Natural killer cell (primary cell): Measurements from ENCODE around the gene CARS1. TPM values are rescaled to one million over a fixed set of nuclear protein-coding genes. Genes with fewer than 3 reads are reported as not detected.

Experiments
- ATAC-seq, 3 donors: fragments of 150-1000 bp in 2 of 3; fragments of 200-7000 bp in 1 of 3; cut with Tn5 transposase; 1 replicate in 1 of 3; 2 replicates in 2 of 3; pipeline ENCODE4 v1.10.0; 2021; ENCODE audit warnings: mild to moderate bottlenecking in 2 of 3, moderate library complexity in 2 of 3
- DNase-seq, 2 donors: peaks; one replicate each; pipeline versions ENCODE4 v3.0.0 to v3.0.0-alpha.2; 2013 to 2021; ENCODE audit warnings: mixed read lengths in 1 of 2
- H3K27ac ChIP-seq: one replicate; pipeline ENCODE4 v1.5.1; 2013; ENCODE audit warnings: mild to moderate bottlenecking, low read length
- H3K27me3 ChIP-seq: one replicate; pipeline ENCODE4 v1.6.1; 2013; ENCODE audit warnings: low read length; ENCODE audit not compliant: control insufficient read depth, insufficient read depth
- H3K36me3 ChIP-seq: one replicate; pipeline ENCODE4 v1.6.1; 2013; ENCODE audit warnings: low read length; ENCODE audit not compliant: control insufficient read depth, insufficient read depth
- H3K4me1 ChIP-seq: one replicate; pipeline ENCODE4 v1.6.1; 2013; ENCODE audit warnings: low read length; ENCODE audit not compliant: control insufficient read depth, insufficient read depth
- H3K4me3 ChIP-seq: one replicate; pipeline ENCODE4 v1.5.1; 2013; ENCODE audit warnings: low read length
- H3K9me3 ChIP-seq: one replicate; pipeline ENCODE4 v1.6.1; 2013; ENCODE audit warnings: low read length; ENCODE audit not compliant: control insufficient read depth, insufficient read depth
- H3K27ac Mint-ChIP-seq, 2 donors: one replicate each; pipeline ENCODE4 v1.8.0; 2022; ENCODE audit warnings: mild to moderate bottlenecking in 2 of 2, mixed read lengths in 2 of 2, moderate library complexity in 1 of 2
- H3K27me3 Mint-ChIP-seq, 2 donors: one replicate each; pipeline ENCODE4 v1.8.0; 2022; ENCODE audit warnings: low read depth in 2 of 2, mixed read lengths in 2 of 2
- H3K36me3 Mint-ChIP-seq: one replicate; pipeline ENCODE4 v1.8.0; 2022; ENCODE audit warnings: mixed read lengths
- H3K4me1 Mint-ChIP-seq, 2 donors: one replicate each; pipeline ENCODE4 v1.8.0; 2022; ENCODE audit warnings: mixed read lengths in 2 of 2
- H3K4me3 Mint-ChIP-seq: one replicate; pipeline ENCODE4 v1.8.0; 2022; ENCODE audit warnings: mild to moderate bottlenecking, moderate library complexity, mixed read lengths
- H3K9me3 Mint-ChIP-seq, 2 donors: one replicate each; pipeline ENCODE4 v1.8.0; 2022; ENCODE audit warnings: mixed read lengths in 2 of 2
- WGBS: methylation state at CpG from one replicate; pipeline ENCODE4 v1.1.7; 2013; ENCODE audit warnings: missing lambda C conversion rate; ENCODE audit not compliant: insufficient coverage; 5-methylcytosine and 5-hydroxymethylcytosine counted together
- intact Hi-C: fragments of 100-400 bp; cut with micrococcal nuclease; formaldehyde crosslinking; loops from one replicate; pipeline ENCODE4 v1.14.2; 2022
- total RNA-seq, 4 donors: library from RNA; stranded (reverse); fragments of 120-200 nt in 1 of 4; gene quantifications; one replicate each; pipeline versions ENCODE4 v1.2.3 to v1.2.4, GENCODE V29; 2013 to 2022
- TF ChIP-seq, protein P1 (sequence below): fragments of 200-600 bp; IDR thresholded peaks from one replicate; pipeline ENCODE4 v1.8.0; 2022; ENCODE audit warnings: antibody characterized with exemption

The CARS1 gene
- total RNA-seq, 3 donors from 2014 or later (not counting 1 experiment from before 2014, with no cell fraction given): 47.9 to 51.3 (median 50.3) TPM

DNA sequence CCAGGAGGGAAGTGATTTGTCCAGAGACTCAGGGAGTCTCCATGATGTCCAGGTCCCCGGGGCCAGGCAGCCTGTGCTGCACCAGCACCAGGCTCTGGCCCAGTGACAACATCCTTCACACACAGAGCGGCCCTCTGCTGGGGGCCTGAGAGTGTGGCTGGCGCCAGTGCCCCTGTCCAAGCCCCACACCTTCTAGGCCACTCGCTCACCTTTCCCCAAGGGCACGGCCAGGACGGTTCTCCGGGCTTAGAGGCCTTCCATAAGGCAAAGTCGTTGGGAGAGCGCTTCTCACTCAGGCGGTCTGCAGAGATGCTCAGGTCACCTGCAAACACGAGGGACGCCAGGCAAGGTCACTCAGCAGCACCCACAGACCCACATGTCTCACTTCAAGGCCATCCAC is 37.2 kb downstream of the CARS1 start:
- ATAC-seq: no peak
- intact Hi-C loops: loop anchor here (5.0 kb wide), 1 partner anchor 43 kb away; no protein-coding TSS in a partner anchor
- peaks cover 9 to 12% of the 10 kb centered on the region in 2 donors for H3K4me1 Mint-ChIP-seq
- no peaks in the 10 kb centered on the region for H3K36me3 Mint-ChIP-seq
- no peaks in the 10 kb centered on the region for H3K27me3 Mint-ChIP-seq
- no peak for DNase-seq
- H3K27ac Mint-ChIP-seq: no peak overlapping the region
- no peaks in the 10 kb centered on the region for H3K9me3 Mint-ChIP-seq
- no peaks in the 10 kb centered on the region for H3K27me3 ChIP-seq
- H3K4me3 ChIP-seq: no peak overlapping the region
- TF ChIP-seq, protein P1, sequence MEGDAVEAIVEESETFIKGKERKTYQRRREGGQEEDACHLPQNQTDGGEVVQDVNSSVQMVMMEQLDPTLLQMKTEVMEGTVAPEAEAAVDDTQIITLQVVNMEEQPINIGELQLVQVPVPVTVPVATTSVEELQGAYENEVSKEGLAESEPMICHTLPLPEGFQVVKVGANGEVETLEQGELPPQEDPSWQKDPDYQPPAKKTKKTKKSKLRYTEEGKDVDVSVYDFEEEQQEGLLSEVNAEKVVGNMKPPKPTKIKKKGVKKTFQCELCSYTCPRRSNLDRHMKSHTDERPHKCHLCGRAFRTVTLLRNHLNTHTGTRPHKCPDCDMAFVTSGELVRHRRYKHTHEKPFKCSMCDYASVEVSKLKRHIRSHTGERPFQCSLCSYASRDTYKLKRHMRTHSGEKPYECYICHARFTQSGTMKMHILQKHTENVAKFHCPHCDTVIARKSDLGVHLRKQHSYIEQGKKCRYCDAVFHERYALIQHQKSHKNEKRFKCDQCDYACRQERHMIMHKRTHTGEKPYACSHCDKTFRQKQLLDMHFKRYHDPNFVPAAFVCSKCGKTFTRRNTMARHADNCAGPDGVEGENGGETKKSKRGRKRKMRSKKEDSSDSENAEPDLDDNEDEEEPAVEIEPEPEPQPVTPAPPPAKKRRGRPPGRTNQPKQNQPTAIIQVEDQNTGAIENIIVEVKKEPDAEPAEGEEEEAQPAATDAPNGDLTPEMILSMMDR: no peak
- no peaks in the 10 kb centered on the region for H3K9me3 ChIP-seq
- H3K36me3 ChIP-seq: peaks cover 38% of the 10 kb centered on the region
- H3K4me1 ChIP-seq: peaks cover 24% of the 10 kb centered on the region
- no peak overlapping the region for H3K4me3 Mint-ChIP-seq
- 97% methylated on average over 12 of the region's 12 CpGs for WGBS
- no peak overlapping the region for H3K27ac ChIP-seq

DNA sequence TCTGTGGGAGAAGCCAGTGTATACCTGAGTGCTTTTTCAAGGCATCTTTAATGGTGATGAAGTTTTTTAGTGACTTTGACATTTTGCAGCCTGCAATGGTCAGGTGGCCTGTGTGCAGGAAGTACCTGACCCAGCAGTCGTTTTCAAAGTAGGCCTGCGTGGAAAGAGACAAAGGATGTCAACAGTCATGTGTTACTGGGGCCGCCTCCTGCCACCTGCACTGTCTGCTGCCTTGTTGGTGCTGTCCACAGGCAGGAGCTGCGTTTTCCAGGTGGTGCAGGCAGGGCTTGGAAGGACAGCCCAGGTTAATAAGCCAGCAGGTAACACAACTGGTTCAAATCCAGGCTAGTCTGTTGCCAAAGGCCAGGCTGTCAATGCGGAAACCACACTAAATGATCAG is 38.6 kb downstream of the CARS1 start:
- H3K36me3 ChIP-seq: peaks cover 32% of the 10 kb centered on the region

DNA sequence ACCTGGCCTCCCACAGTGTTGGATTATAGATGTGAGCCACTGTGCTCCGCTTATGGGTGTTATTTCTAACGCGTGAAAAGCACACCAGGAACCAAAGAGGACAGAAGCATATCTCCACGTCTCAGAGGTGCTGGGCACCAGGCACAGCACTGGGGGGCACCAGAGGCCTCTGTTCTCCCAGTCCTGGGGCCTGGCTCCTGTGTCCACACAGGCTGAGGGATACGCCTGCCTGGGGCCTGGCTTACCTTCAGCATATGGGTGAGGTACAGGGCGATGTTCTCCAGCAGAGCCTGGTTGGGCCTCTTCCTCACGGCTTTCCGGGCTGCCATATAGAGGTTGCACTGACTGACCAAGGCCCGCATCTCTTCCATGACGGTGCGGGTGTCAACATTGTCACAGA is 40.4 kb downstream of the CARS1 start:
- intact Hi-C loops: no loop called here
- Mint-ChIP-seq H3K4me1 (peaks cover 5 to 15% of the 10 kb centered on the region in 2 donors), H3K4me3 (no peak overlapping the region), H3K27me3 (no peaks in the 10 kb centered on the region), H3K36me3 (no peaks in the 10 kb centered on the region), H3K27ac (no peak overlapping the region), H3K9me3 (no peaks in the 10 kb centered on the region)
- Histone ChIP-seq H3K4me1 (peaks cover 39% of the 10 kb centered on the region), H3K4me3 (no peak overlapping the region), H3K27me3 (no peaks in the 10 kb centered on the region), H3K27ac (no peak overlapping the region), H3K36me3 (peaks cover 37% of the 10 kb centered on the region), H3K9me3 (no peaks in the 10 kb centered on the region)
- DNase-seq: no peak
- WGBS: 95% methylated on average over 11 of the region's 11 CpGs
- TF ChIP-seq, protein P1: no peak
- no peak for ATAC-seq

More for the DNA sequence above, 38.6 kb downstream of the CARS1 start:
- Mint-ChIP-seq H3K27me3 (no peaks in the 10 kb centered on the region), H3K4me3 (no peak overlapping the region), H3K36me3 (no peaks in the 10 kb centered on the region), H3K9me3 (no peaks in the 10 kb centered on the region), H3K27ac (no peak overlapping the region), H3K4me1 (peaks cover 12 to 23% of the 10 kb centered on the region in 2 donors)
- DNase-seq (no peak), ATAC-seq (no peak)
- H3K9me3 ChIP-seq: no peaks in the 10 kb centered on the region
- no peak overlapping the region for H3K27ac ChIP-seq
- TF ChIP-seq, protein P1: no peak
- H3K4me1 ChIP-seq: peaks cover 38% of the 10 kb centered on the region
- intact Hi-C loops: no loop called here
- no peaks in the 10 kb centered on the region for H3K27me3 ChIP-seq
- no peak overlapping the region for H3K4me3 ChIP-seq
- WGBS: 58% methylated on average over 5 of the region's 5 CpGs

DNA sequence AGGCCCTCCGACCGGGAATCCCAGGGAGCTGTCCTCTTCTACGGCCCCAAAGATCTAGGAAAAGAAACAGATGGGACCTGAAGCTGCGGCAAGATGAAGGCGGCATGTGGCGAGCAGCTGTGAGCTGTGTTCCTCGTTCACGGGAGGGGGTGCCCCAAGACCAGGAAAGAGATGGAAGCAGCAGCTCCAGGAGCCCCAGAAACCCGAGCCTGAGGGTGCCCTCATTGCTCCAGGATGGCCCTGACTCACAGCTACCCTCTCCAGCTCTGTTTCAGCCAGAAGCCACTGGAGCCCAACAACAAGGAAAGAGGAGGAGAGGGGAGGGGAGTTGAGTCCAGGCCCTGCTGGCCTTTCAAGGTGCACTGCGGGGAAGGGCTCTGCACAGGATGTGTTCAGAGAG is 41.4 kb downstream of the CARS1 start:
- Histone ChIP-seq H3K9me3 (no peaks in the 10 kb centered on the region), H3K27ac (no peak overlapping the region), H3K27me3 (no peaks in the 10 kb centered on the region), H3K4me1 (peaks cover 39% of the 10 kb centered on the region), H3K36me3 (peaks cover 43% of the 10 kb centered on the region), H3K4me3 (no peak overlapping the region)
- H3K27ac Mint-ChIP-seq: no peak overlapping the region
- intact Hi-C loops: no loop called here
- TF ChIP-seq, protein P1: no peak
- DNase-seq (no peak), ATAC-seq (no peak)
- no peak overlapping the region for H3K4me3 Mint-ChIP-seq
- no peaks in the 10 kb centered on the region for H3K9me3 Mint-ChIP-seq
- H3K36me3 Mint-ChIP-seq: no peaks in the 10 kb centered on the region
- no peaks in the 10 kb centered on the region for H3K27me3 Mint-ChIP-seq
- WGBS: 97% methylated on average over 10 of the region's 10 CpGs
- peaks cover 5 to 15% of the 10 kb centered on the region in 2 donors for H3K4me1 Mint-ChIP-seq
